ENCODE data around the gene MPPE1.
"Not testable (repeated sequence)": the region's sequence is repeated elsewhere in the genome, so short reads cannot be mapped to it uniquely, and the experiment has no call there.

MPPE1 gene

GRCh38 chr18:11923450-11923849, 15.3 kb upstream of the MPPE1 start:
- no peak for DNase-seq

GRCh38 chr18:11919522-11919921, 11.4 kb upstream of the MPPE1 start:
- DNase-seq: not testable (repeated sequence)

- DNase-seq: not testable (repeated sequence)
These were observed 8.8 kb upstream of the MPPE1 start for GRCh38 chr18:11916880-11917279.

- DNase-seq: no peak
These were observed 1.5 kb upstream of the MPPE1 start for GRCh38 chr18:11909591-11910026.

GRCh38 chr18:11909061-11909455, 941 bp upstream of the MPPE1 start:
- DNase-seq: no peak

- no peak for DNase-seq
These were observed 917 bp downstream of the MPPE1 start for GRCh38 chr18:11906926-11907874.

- DNase-seq: no peak
These were observed 1.9 kb downstream of the MPPE1 start for GRCh38 chr18:11906176-11906575.

- no peak for DNase-seq
These were observed 2.5 kb downstream of the MPPE1 start for GRCh38 chr18:11905613-11906012.

GRCh38 chr18:11902522-11903292, 5.4 kb downstream of the MPPE1 start:
- no peak for DNase-seq

GRCh38 chr18:11901826-11902438, 6.2 kb downstream of the MPPE1 start:
- no peak for DNase-seq

- no peak for DNase-seq
These were observed 9.1 kb downstream of the MPPE1 start for GRCh38 chr18:11899063-11899462.

GRCh38 chr18:11897781-11898180, 10.3 kb downstream of the MPPE1 start:
- DNase-seq: no peak

GRCh38 chr18:11892438-11892837, 15.7 kb downstream of the MPPE1 start:
- DNase-seq: not testable (repeated sequence)

- no peak for DNase-seq
These were observed 16.4 kb downstream of the MPPE1 start for GRCh38 chr18:11891737-11892136.

GRCh38 chr18:11889284-11889683, 18.8 kb downstream of the MPPE1 start:
- no peak for DNase-seq

GRCh38 chr18:11888726-11889125, 19.4 kb downstream of the MPPE1 start:
- no peak for DNase-seq

- no peak for DNase-seq
These were observed 20.6 kb downstream of the MPPE1 start for GRCh38 chr18:11887328-11888128.

GRCh38 chr18:11886577-11887110, 21.5 kb downstream of the MPPE1 start:
- no peak for DNase-seq

- DNase-seq: no peak
These were observed 22.7 kb downstream of the MPPE1 start for GRCh38 chr18:11885278-11885947.

- no peak for DNase-seq
These were observed 23.6 kb downstream of the MPPE1 start for GRCh38 chr18:11884396-11885030.

GRCh38 chr18:11883153-11883552, 25.0 kb downstream of the MPPE1 start:
- DNase-seq: no peak

Measured in right hindlimb (tissue), 1 donor.